H1 (cell line): ENCODE data around the gene BIRC2. TPM values are rescaled to one million over a fixed set of nuclear protein-coding genes. Genes with fewer than 3 reads are reported as not detected.

Source experiments
- CTCF ChIA-PET: fragments of 300-600 bp; sonication (Branson Sonifier 250); formaldehyde crosslinking; loops from one replicate; lab custom pipeline; 2021; ENCODE audit not compliant: partially characterized antibody; lab: Charles Lee
- POLR2A ChIA-PET: fragments of 300-600 bp; sonication (Branson Sonifier 250); formaldehyde crosslinking; loops from one replicate; lab custom pipeline; 2021; ENCODE audit warnings: inconsistent platforms; ENCODE audit not compliant: partially characterized antibody; lab: Charles Lee
- DNase-seq, 2 experiments: peaks; one replicate each; pipeline versions ENCODE4 v3.0.0 to v3.0.0-alpha.2; 2010 to 2022; ENCODE audit warnings: low spot score in 2 of 2, low read depth in 1 of 2, mixed read lengths in 1 of 2
- FAIRE-seq: peaks from 2 replicates; lab custom pipeline; 2011; peaks lifted over from hg19 to GRCh38; lab: Jason Lieb, UNC
- H2AFZ ChIP-seq: 2 replicates; pipeline ENCODE4 v1.8.1; 2012; ENCODE audit warnings: low read length, inconsistent platforms
- H2AK5ac ChIP-seq: 2 replicates; pipeline ENCODE4 v1.6.1; 2013; ENCODE audit warnings: low read depth, low read length
- H2BK120ac ChIP-seq: replicated peaks from 2 replicates; pipeline ENCODE3; 2013; ENCODE audit warnings: low read depth, low read length, inconsistent platforms
- H2BK12ac ChIP-seq: 2 replicates; pipeline ENCODE4 v1.6.1; 2013; ENCODE audit warnings: low read depth, low read length
- H2BK15ac ChIP-seq: 2 replicates; pipeline ENCODE4 v1.6.1; 2013; ENCODE audit warnings: low read length
- H2BK20ac ChIP-seq: 2 replicates; pipeline ENCODE4 v1.6.1; 2013; ENCODE audit warnings: low read length
- H2BK5ac ChIP-seq: 2 replicates; pipeline ENCODE4 v1.6.1; 2013; ENCODE audit warnings: low read depth, low read length
- H3K14ac ChIP-seq: 2 replicates; pipeline ENCODE4 v1.6.1; 2013; ENCODE audit warnings: inconsistent platforms; ENCODE audit not compliant: insufficient read length
- H3K18ac ChIP-seq: 2 replicates; pipeline ENCODE4 v1.6.1; 2013; ENCODE audit warnings: low read length; ENCODE audit errors: extremely low read depth
- H3K23ac ChIP-seq: 2 replicates; pipeline ENCODE4 v1.6.1; 2013; ENCODE audit warnings: inconsistent platforms; ENCODE audit not compliant: insufficient read length
- H3K23me2 ChIP-seq: 2 replicates; pipeline ENCODE4 v1.6.1; 2013; ENCODE audit warnings: low read depth, low read length
- H3K27ac ChIP-seq: 2 replicates; pipeline ENCODE4 v1.6.1; 2011; ENCODE audit warnings: low read depth, low read length, inconsistent platforms
- H3K27me3 ChIP-seq, 4 experiments: replicated peaks in 1 of 4; 1 replicate in 1 of 4; 2 replicates in 3 of 4; pipeline versions ENCODE4 v1.6.1 to v1.8.1; 2011 to 2013; ENCODE audit warnings: low read length in 3 of 4, mild to moderate bottlenecking in 3 of 4, inconsistent platforms in 2 of 4, mixed read lengths in 2 of 4, moderate library complexity in 1 of 4; ENCODE audit not compliant: control insufficient read depth in 3 of 4, insufficient read depth in 3 of 4; ENCODE audit errors: extremely low read depth in 1 of 4
- H3K36me3 ChIP-seq, 4 experiments: 2 replicates each; pipeline versions ENCODE4 v1.6.1 to v1.8.1; 2011 to 2013; ENCODE audit warnings: mild to moderate bottlenecking in 4 of 4, low read length in 3 of 4, moderate library complexity in 2 of 4, control low read depth in 1 of 4, inconsistent platforms in 1 of 4; ENCODE audit not compliant: insufficient read depth in 4 of 4, control insufficient read depth in 2 of 4
- H3K4ac ChIP-seq: replicated peaks from 2 replicates; pipeline ENCODE3; 2013; ENCODE audit warnings: low read length, low read depth, mixed read lengths, inconsistent platforms; ENCODE audit not compliant: insufficient read length
- H3K4me1 ChIP-seq, 4 experiments: replicated peaks in 1 of 4; 1 replicate in 1 of 4; 2 replicates in 3 of 4; pipeline versions ENCODE4 v1.6.1 to v1.8.1; 2011 to 2013; ENCODE audit warnings: low read length in 3 of 4, inconsistent platforms in 2 of 4, mixed read lengths in 1 of 4; ENCODE audit not compliant: insufficient read depth in 4 of 4, control insufficient read depth in 3 of 4
- H3K4me2 ChIP-seq, 2 experiments: 2 replicates each; pipeline versions ENCODE4 v1.6.1 to v1.8.1; 2011 to 2013; ENCODE audit warnings: low read depth in 2 of 2, low read length in 2 of 2, control low read depth in 1 of 2, inconsistent platforms in 1 of 2, mild to moderate bottlenecking in 1 of 2; ENCODE audit not compliant: insufficient read depth in 1 of 2
- H3K4me3 ChIP-seq, 4 experiments: fragments of 200-600, 300-600 bp in 1 of 4; sonication (generic), shearing (Covaris generic), sonication (Bioruptor Twin) in 1 of 4; 2 replicates each; pipeline versions ENCODE4 v1.5.1 to v1.8.1; 2011 to 2016; ENCODE audit warnings: low read length in 4 of 4, low read depth in 3 of 4, control low read depth in 2 of 4, inconsistent platforms in 2 of 4, mild to moderate bottlenecking in 2 of 4, mixed read lengths in 1 of 4, moderate library complexity in 1 of 4; ENCODE audit not compliant: insufficient read depth in 2 of 4; ENCODE audit errors: extremely low read depth in 1 of 4
- H3K56ac ChIP-seq: replicated peaks from 2 replicates; pipeline ENCODE3; 2013; ENCODE audit warnings: low read depth, mild to moderate bottlenecking, mixed read lengths, low read length, inconsistent platforms; ENCODE audit not compliant: insufficient read length
- H3K79me1 ChIP-seq: 2 replicates; pipeline ENCODE4 v1.6.1; 2013; ENCODE audit warnings: low read depth, low read length, control low read depth
- H3K79me2 ChIP-seq, 2 experiments: 2 replicates each; pipeline versions ENCODE4 v1.6.1 to v1.8.1; 2012 to 2013; ENCODE audit warnings: low read length in 2 of 2, mild to moderate bottlenecking in 2 of 2, inconsistent platforms in 1 of 2; ENCODE audit not compliant: insufficient read depth in 2 of 2, control insufficient read depth in 1 of 2
- H3K9ac ChIP-seq, 4 experiments: replicated peaks in 1 of 4; 1 replicate in 1 of 4; 2 replicates in 3 of 4; pipeline versions ENCODE4 v1.6.1 to v1.8.1; 2011 to 2013; ENCODE audit warnings: low read depth in 3 of 4, low read length in 3 of 4, control low read depth in 2 of 4, mild to moderate bottlenecking in 2 of 4, moderate library complexity in 2 of 4, inconsistent platforms in 1 of 4; ENCODE audit errors: extremely low read depth in 1 of 4
- H3K9me3 ChIP-seq, 2 experiments: 2 replicates each; pipeline versions ENCODE4 v1.6.1 to v1.8.1; 2012 to 2013; ENCODE audit warnings: mild to moderate bottlenecking in 2 of 2, moderate library complexity in 2 of 2, control low read depth in 1 of 2, inconsistent platforms in 1 of 2, low read depth in 1 of 2, low read length in 1 of 2, mixed read lengths in 1 of 2; ENCODE audit not compliant: insufficient read depth in 2 of 2
- H4K20me1 ChIP-seq, 2 experiments: replicated peaks in 1 of 2; 2 replicates each; pipeline versions ENCODE3 to v1.8.1; 2011 to 2013; ENCODE audit warnings: inconsistent platforms in 2 of 2, low read length in 2 of 2, mild to moderate bottlenecking in 1 of 2; ENCODE audit not compliant: insufficient read depth in 2 of 2, control insufficient read depth in 1 of 2
- H4K5ac ChIP-seq: 2 replicates; pipeline ENCODE4 v1.6.1; 2013; ENCODE audit warnings: low read length, low read depth, mixed read lengths, inconsistent platforms; ENCODE audit not compliant: insufficient read length
- H4K8ac ChIP-seq: 2 replicates; pipeline ENCODE4 v1.8.0; 2013; ENCODE audit warnings: mild to moderate bottlenecking, moderate library complexity, low read length, inconsistent platforms; ENCODE audit not compliant: insufficient read depth; ENCODE audit errors: extremely low read depth
- H4K91ac ChIP-seq: replicated peaks from 2 replicates; pipeline ENCODE3; 2013; ENCODE audit warnings: low read length, mixed read lengths, inconsistent platforms; ENCODE audit not compliant: insufficient read length
- ASH2L ChIP-seq: fragments of 200-600, 300-600 bp; sonication (generic); IDR thresholded peaks from one replicate; pipeline ENCODE4 v1.7.1; 2017; ENCODE audit warnings: low read length
- BCL11A ChIP-seq, 2 experiments: IDR thresholded peaks; one replicate each; pipeline ENCODE4 v1.6.1; 2011; ENCODE audit warnings: low read depth in 2 of 2, low read length in 2 of 2, mild to moderate bottlenecking in 2 of 2
- CBX5 ChIP-seq: fragments of 300-800, 300-1000 bp; sonication (generic); IDR thresholded peaks from 2 replicates; pipeline ENCODE4 v1.7.1; 2016; ENCODE audit warnings: antibody characterized with exemption, low read length, low read depth
- EGR1 ChIP-seq: IDR thresholded peaks from 2 replicates; pipeline ENCODE4 v1.6.1; 2011; ENCODE audit warnings: low read depth, low read length, borderline replicate concordance
- FOSL1 ChIP-seq: IDR thresholded peaks from 2 replicates; pipeline ENCODE4 v1.6.1; 2011; ENCODE audit warnings: mild to moderate bottlenecking, low read depth, low read length, moderate library complexity; ENCODE audit not compliant: insufficient read depth
- GABPA ChIP-seq: IDR thresholded peaks from 2 replicates; pipeline ENCODE4 v1.6.1; 2011; ENCODE audit warnings: mild to moderate bottlenecking, low read length, moderate library complexity, borderline replicate concordance; ENCODE audit not compliant: insufficient read depth
- MAX ChIP-seq: IDR thresholded peaks from 2 replicates; pipeline ENCODE4 v1.6.1; 2012; ENCODE audit warnings: inconsistent platforms
- PHF8 ChIP-seq: fragments of 200-600 bp; sonication (generic); conservative IDR thresholded peaks from 2 replicates; pipeline ENCODE4 v1.7.1; 2012; ENCODE audit warnings: low read depth, mild to moderate bottlenecking, inconsistent platforms, low read length, moderate library complexity
- RAD21 ChIP-seq, 2 experiments: IDR thresholded peaks in 1 of 2; conservative IDR thresholded peaks in 1 of 2; 2 replicates each; pipeline ENCODE4 v1.6.1; 2011; ENCODE audit warnings: low read depth in 2 of 2, low read length in 2 of 2, improper control_type of control experiment in 1 of 2, inconsistent platforms in 1 of 2, mild to moderate bottlenecking in 1 of 2, moderate library complexity in 1 of 2
- RBBP5 ChIP-seq: IDR thresholded peaks from 2 replicates; pipeline ENCODE4 v1.7.1; 2012; ENCODE audit warnings: low read depth, mild to moderate bottlenecking, inconsistent platforms, low read length, moderate library complexity, borderline replicate concordance
- SAP30 ChIP-seq: fragments of 300-600 bp; sonication (generic); IDR thresholded peaks from 2 replicates; pipeline ENCODE4 v1.7.1; 2012; ENCODE audit warnings: low read length, moderate library complexity, mild to moderate bottlenecking, inconsistent platforms; ENCODE audit not compliant: insufficient read depth, insufficient replicate concordance
- SUZ12 ChIP-seq: fragments of 200-600 bp; sonication (generic); IDR thresholded peaks from 2 replicates; pipeline ENCODE4 v1.6.1; 2012; ENCODE audit warnings: mild to moderate bottlenecking, inconsistent platforms, low read length, moderate library complexity, mixed read lengths
- YY1 ChIP-seq: IDR thresholded peaks from 2 replicates; pipeline ENCODE4 v1.6.1; 2011; ENCODE audit warnings: low read depth, mild to moderate bottlenecking, low read length
- WGBS, 2 experiments: shearing (Covaris generic) in 1 of 2; methylation state at CpG; one replicate each; pipeline versions ENCODE4 v1.1.6 to v1.1.7; 2013 to 2015; ENCODE audit warnings: low lambda C conversion rate in 2 of 2, mixed read lengths in 2 of 2, inconsistent platforms in 1 of 2, low coverage in 1 of 2, missing lambda C conversion rate in 1 of 2; ENCODE audit not compliant: insufficient replicate concordance in 2 of 2, insufficient coverage in 1 of 2, insufficient read length in 1 of 2; ENCODE audit errors: extremely low coverage in 1 of 2, missing lambda C conversion rate in 1 of 2; 5-methylcytosine and 5-hydroxymethylcytosine counted together
- polyA plus RNA-seq, 7 experiments: library from polyadenylated mRNA; depleted of rRNA in 3 of 7; stranded (reverse) in 5 of 7; unstranded in 2 of 7; fragments of >200 nt in 5 of 7; fragments of 200-250 nt in 2 of 7; gene quantifications; 1 replicate in 5 of 7; 2 replicates in 1 of 7; 4 replicates in 1 of 7; pipeline versions ENCODE4 v1.2.1 to v1.2.3, GENCODE V29; 2011 to 2013; ENCODE audit warnings: missing spikeins in 2 of 7, mixed read lengths in 2 of 7
- total RNA-seq: library from RNA; stranded (reverse); fragmentation: NEBNext Ultra II Directional; extraction: Animal tissue kit (Norgen Biotek cat#: 25700); gene quantifications from 2 replicates; pipeline ENCODE4 v1.2.1, GENCODE V29; 2021

The BIRC2 gene
- total and polyA plus RNA-seq, 2 of the 8 experiments (the other 6 are each of a cell fraction or from before 2014, with no cell fraction given): 18.4 to 24.7 TPM

- POLR2A ChIA-PET: no interaction called here
- Histone ChIP-seq H2BK12ac (no peak overlapping the region), H2AFZ (no peak overlapping the region), H2AK5ac (no peak overlapping the region), H4K5ac (no peak overlapping the region), H4K8ac (no peak overlapping the region), H4K20me1 (peaks cover 0 to 2% of the 10 kb centered on the region in 2 experiments), H3K27me3 (no peaks in the 10 kb centered on the region), H3K79me2 (peaks cover 0 to 2% of the 10 kb centered on the region in 2 experiments; a peak in 2 of 4 replicates), H3K4me3 (no peak overlapping the region), H3K27ac (no peak overlapping the region), H3K23me2 (no peaks in the 10 kb centered on the region), H3K79me1 (peaks cover under 1% of the 10 kb centered on the region), H3K36me3 (no peaks in the 10 kb centered on the region), H3K4ac (no peak overlapping the region), H3K4me1 (peaks cover 0 to 2% (median 0%) of the 10 kb centered on the region in 4 experiments; a peak in 1 of 7 replicates), H3K9ac (no peak overlapping the region), H2BK15ac (no peak overlapping the region), H3K4me2 (no peak overlapping the region), H3K9me3 (no peaks in the 10 kb centered on the region), H2BK120ac (no peak overlapping the region), H3K18ac (no peak overlapping the region), H2BK5ac (no peak overlapping the region), H3K23ac (no peak overlapping the region), H3K14ac (no peak overlapping the region), H3K56ac (no peak overlapping the region), H2BK20ac (no peak overlapping the region), H4K91ac (no peak overlapping the region)
- WGBS, 2 experiments: 95% methylated on average over 1 of the region's 1 CpG; no CpG with 5 or more reads in 1 of the 2 experiments
- FAIRE-seq (no peak), DNase-seq (no peak)
- CTCF ChIA-PET: interaction anchor here (1.3 to 2.2 kb wide), 3 partner anchors 32 to 242 kb away, joined by 5 to 9 read pairs (median 6); no protein-coding TSS in a partner anchor
- TF ChIP-seq PHF8: no peak
- TF ChIP-seq GABPA: no peak
- TF ChIP-seq SUZ12: no peak
- TF ChIP-seq MAX: no peak
- TF ChIP-seq SAP30: no peak
- no peak for TF ChIP-seq FOSL1
- no peak for TF ChIP-seq EGR1
- TF ChIP-seq ASH2L: no peak
- no peak for TF ChIP-seq CBX5
- TF ChIP-seq RAD21 (IDR thresholded peaks at IDR 0.05 in 1 of 2, conservative IDR thresholded peaks at IDR 0.05 in 1 of 2; ENCODE audit: low read depth in 2 of 2, low read length in 2 of 2): no peak
- no peak for TF ChIP-seq RBBP5
- TF ChIP-seq YY1: no peak
- no peak for TF ChIP-seq BCL11A (IDR thresholded peaks at IDR 0.05; ENCODE audit: low read depth in 2 of 2, low read length in 2 of 2)
These were observed 76.9 kb downstream of the BIRC2 start for GRCh38 chr11:102423936-102424335.
